Prostate gland (tissue), 2 donors: ENCODE data around the gene RIMBP3B.
"Not testable (repeated sequence)": the region's sequence is repeated elsewhere in the genome, so short reads cannot be mapped to it uniquely, and the experiment has no call there.

Experiments used
- CTCF ChIP-seq, 4 experiments: fragments of 200-600 bp in 2 of 4; fragments of 450-650 bp in 2 of 4; sonication (generic) in 2 of 4; IDR thresholded peaks; 1 replicate in 3 of 4; 2 replicates in 1 of 4; pipeline ENCODE4 v1.5.1; 2016 to 2019; ENCODE audit warnings: antibody characterized with exemption in 4 of 4, mild to moderate bottlenecking in 2 of 4, moderate library complexity in 2 of 4
- POLR2A ChIP-seq: fragments of 450-650 bp; IDR thresholded peaks from one replicate; pipeline ENCODE4 v1.6.1; 2016; ENCODE audit warnings: antibody characterized with exemption, mild to moderate bottlenecking

DNA sequence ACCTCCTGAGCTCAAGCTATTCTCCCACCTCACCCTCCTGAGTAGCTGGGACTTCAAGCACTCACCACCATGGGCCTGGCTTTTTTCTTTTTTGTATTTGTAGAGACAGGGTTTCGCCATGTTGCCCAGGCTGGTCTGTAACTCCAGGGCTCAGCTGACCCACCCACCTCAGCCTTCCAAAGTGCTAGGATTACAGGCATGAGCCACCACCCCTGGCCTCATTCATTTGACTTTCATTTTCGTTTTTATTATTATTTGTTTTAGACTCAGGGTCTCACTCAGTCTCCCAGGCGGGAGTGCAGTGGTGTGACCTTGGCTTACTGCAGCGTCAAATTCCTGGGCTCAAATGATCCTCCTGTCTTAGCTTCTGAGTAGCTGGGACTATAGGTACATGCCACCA lies 24.2 kb downstream of the RIMBP3B start:
- TF ChIP-seq POLR2A; CTCF (IDR thresholded peaks at IDR 0.05): not testable (repeated sequence)
